A549 treated with AZD9567 at 1 μM for 4 hours (cell line): Measurements from ENCODE around the gene KCNN3. TPM values are rescaled to one million over a fixed set of nuclear protein-coding genes. Genes with fewer than 3 reads are reported as not detected.

Source experiments
- total RNA-seq: library from RNA; stranded (reverse); fragments of 200-300 nt; extraction: Qiagen RNA extraction; gene quantifications from 5 replicates; pipeline ENCODE4 v1.2.3, GENCODE V29; 2022; ENCODE audit not compliant: insufficient read depth

Gene KCNN3
- 0.01 to 0.05 TPM (median 0.03 TPM) in 4 of 5 replicates, not detected in the other for total RNA-seq

GRCh38 chr1:154870115-154870571 lies at the start of gene KCNN3:
Gene KCNN3 (minus strand): TSS chr1:154870281. CDS start chr1:154869964, 317 bp downstream.

Other genes starting within 250 kb of the KCNN3 start
- 33.5 to 46.0 TPM (median 43.0 TPM) in 5 replicates for gene PMVK, start 66.4 kb upstream of the KCNN3 start, total RNA-seq
- gene PBXIP1, start 85.8 kb upstream of the KCNN3 start, total RNA-seq, result 8.0 to 15.6 TPM (median 13.9 TPM) in 5 replicates
- gene PYGO2, start 91.5 kb upstream of the KCNN3 start, total RNA-seq, result 23.8 to 25.3 TPM (median 24.4 TPM) in 5 replicates
- 163 to 228 TPM (median 221 TPM) in 5 replicates for gene SHC1, start 100.5 kb upstream of the KCNN3 start, total RNA-seq
- gene CKS1B, start 104.4 kb upstream of the KCNN3 start, total RNA-seq, result 350 to 384 TPM (median 355 TPM) in 5 replicates
- gene FLAD1, start 113.1 kb upstream of the KCNN3 start, total RNA-seq, result 34.0 to 47.4 TPM (median 47.2 TPM) in 5 replicates
- not detected in 5 replicates for gene LENEP, start 123.3 kb upstream of the KCNN3 start, total RNA-seq
- 30.4 to 41.5 TPM (median 37.4 TPM) in 5 replicates for gene ZBTB7B, start 132.5 kb upstream of the KCNN3 start, total RNA-seq
- gene DCST2, start 163.5 kb upstream of the KCNN3 start, total RNA-seq, result 0.38 to 0.88 TPM (median 0.56 TPM) in 4 of 5 replicates, not detected in the other
- not detected in 5 replicates for gene DCST1, start 163.5 kb upstream of the KCNN3 start, total RNA-seq
- gene ADAM15, start 181.0 kb upstream of the KCNN3 start, total RNA-seq, result 55.7 to 115 TPM (median 104 TPM) in 5 replicates
- 11.3 to 14.4 TPM (median 13.2 TPM) in 5 replicates for gene EFNA4, start 193.5 kb upstream of the KCNN3 start, total RNA-seq
- gene EFNA3, start 208.6 kb upstream of the KCNN3 start, total RNA-seq, result 7.0 to 11.0 TPM (median 7.7 TPM) in 5 replicates